K562 (cell line): ENCODE data around the gene HBP1. TPM values are rescaled to one million over a fixed set of nuclear protein-coding genes. Genes with fewer than 3 reads are reported as not detected.

Experiments
- ARNT ChIP-seq, 2 experiments: fragments of 450-650 bp; IDR thresholded peaks; 2 replicates each; pipeline ENCODE4 v1.6.1; 2016; ENCODE audit warnings: mild to moderate bottlenecking in 1 of 2
- CEBPG ChIP-seq, 3 experiments: fragments of 200-800 bp in 1 of 3; sonication (Bioruptor generic) in 1 of 3; sonication (generic) in 1 of 3; formaldehyde crosslinking in 1 of 3; IDR thresholded peaks in 2 of 3; conservative IDR thresholded peaks in 1 of 3; 2 replicates each; pipeline versions ENCODE4 v1.6.1 to v1.8.0; 2016 to 2022; ENCODE audit warnings: missing compliant biosample characterization in 2 of 3, missing genetic modification characterization in 2 of 3, mild to moderate bottlenecking in 1 of 3, missing genetic modification reagents in 1 of 3
- CHCHD3 ChIP-seq: fragments of 250-450 bp; sonication (Bioruptor Pico); IDR thresholded peaks from 2 replicates; pipeline ENCODE4 v2.1.2; 2022; ENCODE audit warnings: mild to moderate bottlenecking
- CREB5 ChIP-seq: fragments of 250-450 bp; sonication (Bioruptor Pico); IDR thresholded peaks from 2 replicates; pipeline ENCODE4 v1.5.0; 2020; ENCODE audit warnings: mild to moderate bottlenecking
- CXXC5 ChIP-seq: fragments of 250-450 bp; sonication (Bioruptor Pico); IDR thresholded peaks from 2 replicates; pipeline ENCODE4 v1.8.0; 2022; ENCODE audit warnings: inconsistent platforms, mild to moderate bottlenecking, moderate library complexity
- FOXJ2 ChIP-seq: fragments of 200-800 bp; sonication (Bioruptor generic); IDR thresholded peaks from 2 replicates; pipeline ENCODE4 v1.6.1; 2016; ENCODE audit warnings: missing genetic modification characterization, missing compliant biosample characterization
- FOXM1 ChIP-seq, 2 experiments: fragments of 450-650 bp in 1 of 2; sonication (generic) in 1 of 2; formaldehyde crosslinking in 1 of 2; IDR thresholded peaks; 2 replicates each; pipeline versions ENCODE4 v1.6.1 to v1.9.0; 2017 to 2022; ENCODE audit warnings: low read depth in 2 of 2, mild to moderate bottlenecking in 2 of 2, missing genetic modification reagents in 1 of 2, moderate library complexity in 1 of 2
- FOXO4 ChIP-seq: fragments of 450-650 bp; formaldehyde crosslinking; IDR thresholded peaks from 2 replicates; pipeline ENCODE4 v1.4.0; 2020; ENCODE audit warnings: mild to moderate bottlenecking, moderate library complexity
- GATAD2A ChIP-seq: fragments of 450-650 bp; IDR thresholded peaks from 2 replicates; pipeline ENCODE4 v1.6.1; 2017
- HLTF ChIP-seq: fragments of 450-650 bp; IDR thresholded peaks from 2 replicates; pipeline ENCODE4 v1.6.1; 2016
- MAFG ChIP-seq: fragments of 450-650 bp; conservative IDR thresholded peaks from 2 replicates; pipeline ENCODE4 v1.6.1; 2016; ENCODE audit warnings: missing genetic modification characterization, missing compliant biosample characterization
- MAFK ChIP-seq: IDR thresholded peaks from 2 replicates; pipeline ENCODE4 v1.6.1; 2011; ENCODE audit warnings: low read length, improper control_type of control experiment
- MYBL2 ChIP-seq, 2 experiments: fragments of 450-650 bp in 1 of 2; sonication (generic) in 1 of 2; formaldehyde crosslinking in 1 of 2; IDR thresholded peaks; 2 replicates each; pipeline versions ENCODE4 v1.6.1 to v1.8.1; 2017 to 2022; ENCODE audit warnings: borderline replicate concordance in 1 of 2, inconsistent platforms in 1 of 2, low read depth in 1 of 2, mild to moderate bottlenecking in 1 of 2, missing genetic modification reagents in 1 of 2, moderate library complexity in 1 of 2
- NCOA2 ChIP-seq, 2 experiments: fragments of 450-650 bp; IDR thresholded peaks; 2 replicates each; pipeline ENCODE4 v1.6.1; 2018; ENCODE audit warnings: mild to moderate bottlenecking in 2 of 2, moderate library complexity in 1 of 2; ENCODE audit not compliant: partially characterized antibody in 2 of 2
- NR3C1 ChIP-seq: sonication (generic); formaldehyde crosslinking; IDR thresholded peaks from 2 replicates; pipeline ENCODE4 v1.8.1; 2022; ENCODE audit warnings: missing genetic modification reagents
- PHF20 ChIP-seq: fragments of 450-650 bp; IDR thresholded peaks from 2 replicates; pipeline ENCODE4 v1.6.1; 2018; ENCODE audit not compliant: partially characterized antibody
- PML ChIP-seq: IDR thresholded peaks from 2 replicates; pipeline ENCODE4 v1.6.1; 2012; ENCODE audit warnings: low read length, inconsistent platforms
- SIN3B ChIP-seq: fragments of 450-650 bp; IDR thresholded peaks from 2 replicates; pipeline ENCODE4 v1.6.1; 2017; ENCODE audit warnings: low read depth, mild to moderate bottlenecking, moderate library complexity
- SMARCE1 ChIP-seq: fragments of 450-650 bp; IDR thresholded peaks from 2 replicates; pipeline ENCODE4 v1.7.1; 2016; ENCODE audit warnings: mild to moderate bottlenecking
- SMC3 ChIP-seq: conservative IDR thresholded peaks from 2 replicates; pipeline ENCODE4 v1.6.1; 2011; ENCODE audit warnings: low read depth, low read length, improper control_type of control experiment; ENCODE audit not compliant: insufficient read depth
- SREBF1 ChIP-seq: fragments of 150-350 bp; IDR thresholded peaks from 2 replicates; pipeline ENCODE4 v1.6.1; 2014; ENCODE audit warnings: antibody characterized with exemption, low read depth, low read length, borderline replicate concordance
- TBL1XR1 ChIP-seq, 2 experiments: IDR thresholded peaks; 2 replicates each; pipeline ENCODE4 v1.6.1; 2012; ENCODE audit warnings: improper control_type of control experiment in 2 of 2, low read length in 2 of 2, mild to moderate bottlenecking in 1 of 2
- TCF7 ChIP-seq: sonication (generic); IDR thresholded peaks from 2 replicates; pipeline ENCODE4 v1.6.1; 2016; ENCODE audit warnings: antibody characterized with exemption, borderline replicate concordance
- ZC3H8 ChIP-seq: fragments of 450-650 bp; IDR thresholded peaks from 2 replicates; pipeline ENCODE4 v1.6.1; 2017
- ZNF165 ChIP-seq: fragments of 250-450 bp; sonication (Bioruptor Pico); IDR thresholded peaks from 2 replicates; pipeline ENCODE4 v1.4.0; 2020; ENCODE audit warnings: borderline replicate concordance
- ZNF77 ChIP-seq: fragments of 250-450 bp; sonication (Bioruptor Pico); IDR thresholded peaks from 2 replicates; pipeline ENCODE4 v1.5.0; 2020
- ZSCAN32 ChIP-seq: fragments of 450-650 bp; formaldehyde crosslinking; IDR thresholded peaks from 2 replicates; pipeline ENCODE4 v1.4.0; 2020; ENCODE audit warnings: mild to moderate bottlenecking, moderate library complexity
- ZZZ3 ChIP-seq: fragments of 450-650 bp; IDR thresholded peaks from 2 replicates; pipeline ENCODE4 v1.6.1; 2016; ENCODE audit warnings: antibody characterized with exemption, mild to moderate bottlenecking, moderate library complexity
- polyA plus RNA-seq, 8 experiments: library from polyadenylated mRNA; depleted of rRNA in 4 of 8; stranded (reverse) in 5 of 8; unstranded in 3 of 8; fragments of >200 nt; fragmentation: Nextera tagmentation in 2 of 8; fragmentation: Illumina TruSeq in 1 of 8; extraction: Ambion mirVana in 2 of 8; extraction: Trizol in 1 of 8; gene quantifications; 2 replicates each; pipeline versions ENCODE4 v1.2.1 to v1.2.3, GENCODE V29; 2011 to 2014; ENCODE audit warnings: inconsistent platforms in 1 of 8, missing spikeins in 1 of 8
- total RNA-seq, 7 experiments: library from RNA; depleted of rRNA in 6 of 7; stranded (reverse); fragments of >200 nt in 6 of 7; fragmentation: Illumina TruSeq in 2 of 7; extraction: Trizol in 2 of 7; gene quantifications; 2 replicates each; pipeline versions ENCODE4 v1.2.1 to v1.2.3, GENCODE V29; 2011 to 2021; ENCODE audit warnings: low replicate concordance in 1 of 7

HBP1 gene
- total and polyA plus RNA-seq, 9 of the 15 experiments (the other 6 are each of a cell fraction or from before 2014, with no cell fraction given): 18.7 to 59.9 (median 27.0) TPM

- no peak for TF ChIP-seq FOXO4
- peak; percentile 52; the same call in 1 of the 2 replicates for TF ChIP-seq FOXM1 (IDR thresholded peaks at IDR 0.05; ENCODE audit: low read depth)
- TF ChIP-seq FOXM1 (CRISPR knock-in tag; IDR thresholded peaks at IDR 0.05; ENCODE audit: low read depth): no peak
- peak; percentile 16 for TF ChIP-seq CXXC5 (CRISPR knock-in tag)
- no peak for TF ChIP-seq FOXJ2 (tag)
- TF ChIP-seq ZC3H8: peak; percentile 86
- TF ChIP-seq GATAD2A: 0 out of 2 replicates have a peak, but pooled peaks have one; percentile 32
- peak; percentile 26; the same call in 1 of the 2 replicates for TF ChIP-seq SIN3B
- no peak for TF ChIP-seq NR3C1 (CRISPR knock-in tag)
- TF ChIP-seq TBL1XR1 (IDR thresholded peaks at IDR 0.05; ENCODE audit: low read length in 2 of 2): peak in 1 of 2 experiments; percentile 64; a peak in 1 of 4 replicates
- no peak for TF ChIP-seq ZNF77 (CRISPR knock-in tag)
- TF ChIP-seq CEBPG (CRISPR knock-in tag; IDR thresholded peaks at IDR 0.05): peak; percentile 70
- peak; percentile 97 to 98 for TF ChIP-seq CEBPG (tag; conservative IDR thresholded peaks at IDR 0.05 in 1 of 2, IDR thresholded peaks at IDR 0.05 in 1 of 2)
- no peak for TF ChIP-seq ZSCAN32 (CRISPR knock-in tag)
- no peak; the same call in 1 of the 2 replicates for TF ChIP-seq MAFG (tag)
- TF ChIP-seq SREBF1: no peak
- TF ChIP-seq MAFK: 0 out of 2 replicates have a peak, but pooled peaks have one; percentile 8
- no peak for TF ChIP-seq CHCHD3 (CRISPR knock-in tag)
- peak in 1 of 2 experiments; percentile 70; a peak in 2 of 4 replicates for TF ChIP-seq ARNT (IDR thresholded peaks at IDR 0.05)
- peak; percentile 46; the same call in 1 of the 2 replicates for TF ChIP-seq PML
- TF ChIP-seq ZZZ3: no peak
- TF ChIP-seq SMARCE1: 0 out of 2 replicates have a peak, but pooled peaks have one; percentile 83
- TF ChIP-seq CREB5: no peak
- TF ChIP-seq TCF7: no peak
- peak; percentile 70; the same call in 1 of the 2 replicates for TF ChIP-seq HLTF
- TF ChIP-seq ZNF165 (CRISPR knock-in tag): no peak
- TF ChIP-seq PHF20: no peak
- TF ChIP-seq NCOA2 (IDR thresholded peaks at IDR 0.05; ENCODE audit: partially characterized antibody in 2 of 2): no peak
- 0 out of 2 replicates have a peak, but pooled peaks have one; percentile 11 for TF ChIP-seq MYBL2 (IDR thresholded peaks at IDR 0.05; ENCODE audit: low read depth)
- TF ChIP-seq MYBL2 (CRISPR knock-in tag; IDR thresholded peaks at IDR 0.05; ENCODE audit: borderline replicate concordance): no peak
- peak; percentile 52; the same call in 1 of the 2 replicates for TF ChIP-seq SMC3
Observed at GRCh38 chr7:107167483-107168232, 1.1 kb upstream of the HBP1 start (continued).
